CMK (cell line): ENCODE data around the gene RAB22A.

ENCODE experiments used
- DNase-seq: peaks from one replicate; pipeline ENCODE4 v3.0.0-alpha.2; 2010; ENCODE audit warnings: low read depth

Gene RAB22A

GRCh38 chr20:58303547-58303946, 6.0 kb upstream of the RAB22A start:
- DNase-seq = no peak

GRCh38 chr20:58305061-58305460, 4.5 kb upstream of the RAB22A start:
- no peak for DNase-seq

- DNase-seq = peak; percentile 41
Observed at GRCh38 chr20:58306421-58307261, 2.9 kb upstream of the RAB22A start.

- no peak for DNase-seq
Observed at GRCh38 chr20:58307270-58307669, 2.2 kb upstream of the RAB22A start.

- DNase-seq = no peak
Observed at GRCh38 chr20:58308290-58308679, 1.2 kb upstream of the RAB22A start.

- DNase-seq = no peak
Observed at GRCh38 chr20:58308680-58309527, 611 bp upstream of the RAB22A start.

- DNase-seq = no peak
Observed at GRCh38 chr20:58310291-58310782, 822 bp downstream of the RAB22A start.

- no peak for DNase-seq
Observed at GRCh38 chr20:58312836-58313235, 3.3 kb downstream of the RAB22A start.

- no peak for DNase-seq
Observed at GRCh38 chr20:58313396-58313795, 3.9 kb downstream of the RAB22A start.

- DNase-seq = no peak
Observed at GRCh38 chr20:58321205-58321604, 11.7 kb downstream of the RAB22A start.

- DNase-seq = no peak
Observed at GRCh38 chr20:58322083-58322482, 12.6 kb downstream of the RAB22A start.

- no peak for DNase-seq
Observed at GRCh38 chr20:58325912-58326311, 16.4 kb downstream of the RAB22A start.

GRCh38 chr20:58327211-58327610, 17.7 kb downstream of the RAB22A start:
- no peak for DNase-seq

- no peak for DNase-seq
Observed at GRCh38 chr20:58328836-58329235, 19.3 kb downstream of the RAB22A start.

GRCh38 chr20:58329711-58330110, 20.2 kb downstream of the RAB22A start:
- DNase-seq = no peak

GRCh38 chr20:58330249-58330648, 20.7 kb downstream of the RAB22A start:
- no peak for DNase-seq

GRCh38 chr20:58330687-58331086, 21.2 kb downstream of the RAB22A start:
- no peak for DNase-seq

- no peak for DNase-seq
Observed at GRCh38 chr20:58331961-58332551, 22.5 kb downstream of the RAB22A start.

- DNase-seq = no peak
Observed at GRCh38 chr20:58339741-58340140, 30.2 kb downstream of the RAB22A start.

GRCh38 chr20:58340151-58340550, 30.6 kb downstream of the RAB22A start:
- no peak for DNase-seq

- DNase-seq = no peak
Observed at GRCh38 chr20:58340853-58341252, 31.3 kb downstream of the RAB22A start.

GRCh38 chr20:58342104-58342945, 32.8 kb downstream of the RAB22A start:
- DNase-seq = no peak
